Brain pericyte (primary cell): ENCODE results near the gene LZIC.

Experiments used
- DNase-seq: peaks from one replicate; pipeline ENCODE4 v3.0.0-alpha.2; 2012; ENCODE audit warnings: low read depth, low spot score

LZIC gene

DNA sequence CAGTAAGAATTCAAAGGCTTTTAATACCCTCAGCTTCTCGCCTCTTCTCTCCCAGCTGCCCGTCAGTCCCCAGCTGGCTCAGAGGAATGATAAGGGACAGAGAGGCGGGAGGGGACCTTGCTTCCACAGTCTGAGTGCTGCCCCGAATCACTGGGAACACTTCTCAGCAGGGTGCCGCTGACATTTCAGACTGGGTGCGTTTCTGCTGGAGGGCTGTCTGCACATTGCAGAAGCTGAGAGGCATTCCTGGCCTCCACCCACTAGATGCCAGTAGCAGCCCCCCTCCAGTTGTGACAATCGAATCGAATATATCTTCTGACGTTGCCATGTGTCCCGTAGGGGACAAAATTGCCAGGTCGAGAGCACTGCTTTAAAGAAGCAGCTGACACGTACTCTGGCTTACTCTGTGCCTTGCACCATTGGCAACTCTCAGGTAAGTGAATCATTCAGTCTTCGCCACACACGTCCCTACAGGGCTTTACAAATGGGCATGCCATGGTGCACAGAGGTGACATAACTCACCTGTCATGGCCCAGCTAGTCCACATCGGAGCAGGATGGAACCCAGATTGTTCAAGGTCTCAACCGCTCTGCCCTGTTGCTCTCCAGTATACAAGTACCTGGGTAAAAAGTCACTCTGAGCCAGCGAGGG, 57.0 kb downstream of the LZIC start:
- no peak for DNase-seq

DNA sequence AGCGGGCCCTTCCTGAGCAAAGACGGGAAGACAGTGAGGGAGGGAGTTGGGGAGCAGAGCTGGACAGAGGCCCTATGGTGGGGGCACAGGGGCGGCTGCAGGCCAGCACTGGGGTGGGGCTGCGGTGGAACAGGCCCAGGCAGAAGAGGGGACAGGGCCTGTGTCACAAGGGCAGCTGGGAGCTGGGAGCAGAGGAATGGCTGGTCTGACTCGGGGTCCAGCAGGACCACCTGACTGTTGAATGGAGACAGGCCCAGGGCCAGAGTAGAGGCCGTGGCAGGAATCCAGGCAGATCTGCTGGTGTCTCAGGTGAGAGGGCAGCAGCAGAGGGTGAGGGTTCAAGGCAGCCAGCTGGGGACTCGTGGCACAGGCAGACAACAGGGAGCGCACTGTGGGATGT, 58.4 kb downstream of the LZIC start:
- no peak for DNase-seq

DNA sequence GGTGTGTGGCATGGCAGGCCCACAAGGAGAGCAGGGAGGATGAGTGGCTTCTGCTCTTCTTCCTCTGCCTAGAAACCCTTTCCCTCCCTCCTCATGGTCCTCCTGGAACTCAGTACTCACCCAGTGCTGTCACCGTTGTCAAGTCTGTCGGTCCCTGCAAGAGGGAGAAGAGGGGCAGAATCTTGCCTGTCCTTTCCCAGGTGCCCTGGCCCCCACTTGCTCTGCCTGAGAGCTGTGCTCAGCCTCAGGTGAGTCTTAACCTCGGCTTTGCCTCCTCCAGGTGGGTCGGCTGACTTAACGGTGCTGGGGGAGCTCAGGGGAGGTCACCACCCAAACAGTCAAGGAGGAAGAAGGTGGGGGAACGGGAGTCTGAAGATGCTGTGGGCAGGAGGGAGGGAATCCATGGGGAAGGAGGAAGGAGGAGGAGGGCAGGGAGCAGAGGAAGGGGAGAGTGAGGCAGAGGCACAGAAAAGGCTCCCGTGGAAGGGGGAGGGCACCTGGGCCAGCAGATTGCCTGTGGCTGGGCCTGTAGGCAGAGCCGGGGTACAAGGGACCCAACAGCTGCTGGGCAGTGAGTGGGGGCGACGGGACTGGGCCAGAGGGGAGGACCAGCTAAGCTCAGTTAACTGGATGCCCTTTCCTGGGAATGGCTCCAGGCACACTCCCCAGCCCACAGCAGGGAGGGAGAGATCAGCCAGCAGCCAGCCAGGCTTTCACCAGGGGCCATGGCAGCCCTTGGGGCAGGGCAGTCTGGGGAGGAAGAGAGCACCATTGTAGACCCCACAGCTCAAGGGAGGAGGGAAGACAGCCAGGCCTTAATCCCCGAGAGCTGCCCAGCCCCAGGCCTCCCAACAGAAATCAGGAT, 59.4 kb downstream of the LZIC start:
- DNase-seq, result no peak

DNA sequence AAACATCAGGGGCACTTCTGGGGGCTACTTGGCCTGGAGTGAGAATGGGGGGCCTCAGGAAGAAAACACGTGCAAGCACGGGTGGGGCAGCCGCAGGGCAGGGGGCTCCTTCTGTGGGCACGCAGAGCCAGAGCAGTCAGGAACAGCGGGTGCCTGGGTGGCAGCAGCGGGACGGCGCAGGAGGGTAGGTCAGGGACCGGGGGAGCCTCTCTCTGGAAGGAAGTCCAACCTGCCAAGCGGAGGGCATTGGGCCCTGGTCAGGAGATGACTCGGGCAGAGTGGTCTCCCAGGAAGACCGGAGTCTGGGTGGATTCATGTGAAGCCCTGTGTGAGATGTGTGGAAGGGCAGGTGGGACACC, 60.3 kb downstream of the LZIC start:
- no peak for DNase-seq

DNA sequence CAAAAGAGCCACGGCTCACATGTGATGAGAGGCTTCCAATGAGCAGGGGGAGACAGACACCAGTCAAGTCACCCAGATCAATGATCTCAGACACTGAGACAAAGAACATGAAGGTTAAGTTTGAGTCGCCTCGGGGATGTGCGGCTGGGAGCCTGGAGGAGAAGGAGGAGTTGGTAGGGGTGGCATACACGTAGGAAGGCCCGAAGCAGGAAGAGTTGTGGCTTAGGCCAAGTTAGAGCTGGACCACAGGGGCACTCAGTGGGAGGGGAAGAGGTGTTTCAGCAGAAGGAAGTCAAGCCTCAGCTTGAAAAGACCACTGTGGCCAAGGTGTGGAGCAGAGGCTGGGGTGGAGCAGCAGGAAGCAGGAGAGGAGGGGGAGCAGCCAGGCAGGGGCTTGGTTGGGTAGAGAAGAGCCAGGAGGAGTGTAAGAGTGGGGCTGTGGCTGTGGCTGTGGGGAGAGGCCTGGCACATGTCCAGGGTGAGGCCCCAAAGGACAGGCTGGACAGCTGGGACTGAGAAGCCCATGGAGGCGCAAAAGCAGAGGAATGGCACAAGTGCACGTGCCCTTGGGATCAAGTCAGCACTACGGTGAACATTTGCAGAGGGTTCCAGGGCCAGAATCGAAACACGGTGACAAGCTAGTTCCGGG, 60.8 kb downstream of the LZIC start:
- no peak for DNase-seq

DNA sequence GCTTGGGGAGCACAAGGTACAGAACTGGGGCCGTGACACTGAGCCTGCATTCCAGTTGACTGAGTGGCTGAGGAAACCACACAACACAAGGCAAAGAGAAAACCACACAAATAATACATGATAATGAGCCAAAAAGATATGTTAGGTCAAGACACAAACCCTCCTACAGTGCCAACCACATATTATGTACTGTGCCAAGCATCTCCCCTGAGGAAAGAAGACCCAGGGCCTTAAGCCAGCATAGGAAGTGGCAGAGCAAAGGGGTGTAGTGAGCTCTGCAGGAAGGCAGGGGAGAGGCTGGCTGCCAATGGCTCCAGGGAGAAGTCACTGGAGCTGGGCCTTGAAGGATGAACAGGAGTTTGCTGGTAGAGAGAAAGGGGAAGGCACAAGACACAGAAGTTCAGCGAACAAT, 61.3 kb downstream of the LZIC start:
- DNase-seq, result no peak
